ENCODE measurements around the gene DCAF4L1. TPM values are rescaled to one million over a fixed set of nuclear protein-coding genes. Genes with fewer than 3 reads are reported as not detected.

DCAF4L1 gene, protein sequence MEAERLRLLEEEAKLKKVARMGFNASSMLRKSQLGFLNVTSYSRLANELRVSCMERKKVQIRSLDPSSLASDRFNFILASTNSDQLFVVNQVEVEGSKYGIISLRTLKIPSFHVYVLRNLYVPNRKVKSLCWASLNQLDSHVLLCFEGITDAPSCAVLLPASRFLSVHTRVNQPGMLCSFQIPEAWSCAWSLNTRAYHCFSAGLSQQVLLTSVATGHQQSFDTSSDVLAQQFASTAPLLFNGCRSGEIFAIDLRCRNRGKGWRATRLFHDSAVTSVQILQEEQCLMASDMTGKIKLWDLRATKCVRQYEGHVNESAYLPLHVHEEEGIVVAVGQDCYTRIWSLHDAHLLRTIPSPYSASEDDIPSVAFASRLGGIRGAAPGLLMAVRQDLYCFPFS
- total RNA-seq (0.16 TPM), polyA plus RNA-seq (ENCODE audit: insufficient read depth, low read depth, low replicate concordance) (0.28 TPM)
- long read RNA-seq, donor 1: 0 reads
- long read RNA-seq, donor 2: 0 reads
- long read RNA-seq, donor 3: 0 reads
- long read RNA-seq, donor 4: 0 reads
- long read RNA-seq, donor 5: 0 reads
- long read RNA-seq, donor 6: 0 reads
- long read RNA-seq, donor 7: 0 reads
- long read RNA-seq, donor 8: 0 reads
- long read RNA-seq, donor 9: 0 reads
- long read RNA-seq, donor 10: 0 reads

DNA sequence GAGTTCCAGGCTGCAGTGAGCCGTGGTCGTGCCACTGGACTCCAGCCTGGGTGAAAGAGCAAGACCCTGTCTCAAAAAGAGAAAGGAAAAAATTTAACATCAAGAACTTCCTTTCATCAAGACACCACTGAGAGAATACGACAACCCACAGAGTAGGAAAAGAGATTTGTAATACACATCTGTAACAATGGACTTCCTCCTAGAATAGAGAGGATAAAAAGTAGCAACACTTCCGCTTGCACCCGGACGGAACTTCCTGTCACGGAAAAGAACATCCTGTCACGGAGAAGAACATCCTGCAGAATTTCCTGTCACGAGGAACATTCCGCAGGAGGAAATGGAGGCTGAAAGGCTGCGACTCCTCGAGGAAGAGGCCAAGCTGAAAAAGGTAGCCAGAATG, at the start of gene DCAF4L1:
DCAF4L1 (plus strand) TSS at position 301 of the 400 bp plus-strand sequence; CDS start at position 338, 37 bp downstream.
- H3K4me1 ChIP-seq (ENCODE audit: control insufficient read depth in 2 of 3, insufficient read depth in 2 of 3, low read depth in 1 of 3, low read length in 3 of 3): peaks cover 0 to 17% (median 10%) of the 10 kb centered on the region in 3 donors
- H3K27me3 ChIP-seq (ENCODE audit: control insufficient read depth, insufficient read depth, low read length): no peaks in the 10 kb centered on the region
- intact Hi-C loops (cut with DNase I): no loop called here
- no peak within 1 kb of the TSS for H3K9ac ChIP-seq (ENCODE audit: low read length in 3 of 3)
- no peaks in the 10 kb centered on the region for H3K9me3 ChIP-seq (ENCODE audit: control insufficient read depth in 2 of 3, insufficient read depth in 1 of 3, low read length in 3 of 3)
- no peak for DNase-seq
- TF ChIP-seq, protein P1, sequence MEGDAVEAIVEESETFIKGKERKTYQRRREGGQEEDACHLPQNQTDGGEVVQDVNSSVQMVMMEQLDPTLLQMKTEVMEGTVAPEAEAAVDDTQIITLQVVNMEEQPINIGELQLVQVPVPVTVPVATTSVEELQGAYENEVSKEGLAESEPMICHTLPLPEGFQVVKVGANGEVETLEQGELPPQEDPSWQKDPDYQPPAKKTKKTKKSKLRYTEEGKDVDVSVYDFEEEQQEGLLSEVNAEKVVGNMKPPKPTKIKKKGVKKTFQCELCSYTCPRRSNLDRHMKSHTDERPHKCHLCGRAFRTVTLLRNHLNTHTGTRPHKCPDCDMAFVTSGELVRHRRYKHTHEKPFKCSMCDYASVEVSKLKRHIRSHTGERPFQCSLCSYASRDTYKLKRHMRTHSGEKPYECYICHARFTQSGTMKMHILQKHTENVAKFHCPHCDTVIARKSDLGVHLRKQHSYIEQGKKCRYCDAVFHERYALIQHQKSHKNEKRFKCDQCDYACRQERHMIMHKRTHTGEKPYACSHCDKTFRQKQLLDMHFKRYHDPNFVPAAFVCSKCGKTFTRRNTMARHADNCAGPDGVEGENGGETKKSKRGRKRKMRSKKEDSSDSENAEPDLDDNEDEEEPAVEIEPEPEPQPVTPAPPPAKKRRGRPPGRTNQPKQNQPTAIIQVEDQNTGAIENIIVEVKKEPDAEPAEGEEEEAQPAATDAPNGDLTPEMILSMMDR (IDR thresholded peaks at IDR 0.05; ENCODE audit: borderline replicate concordance, extremely low read depth, insufficient read depth): no peak
- H3K36me3 ChIP-seq (ENCODE audit: control insufficient read depth in 2 of 3, insufficient read depth in 3 of 3, low read length in 3 of 3): no peaks in the 10 kb centered on the region
- no peak within 1 kb of the TSS for H3K27ac ChIP-seq (ENCODE audit: low read depth in 2 of 2, low read length in 2 of 2)
- no peak within 1 kb of the TSS for H3K4me3 ChIP-seq (ENCODE audit: low read length in 3 of 3)
- no peak for FAIRE-seq

DNA sequence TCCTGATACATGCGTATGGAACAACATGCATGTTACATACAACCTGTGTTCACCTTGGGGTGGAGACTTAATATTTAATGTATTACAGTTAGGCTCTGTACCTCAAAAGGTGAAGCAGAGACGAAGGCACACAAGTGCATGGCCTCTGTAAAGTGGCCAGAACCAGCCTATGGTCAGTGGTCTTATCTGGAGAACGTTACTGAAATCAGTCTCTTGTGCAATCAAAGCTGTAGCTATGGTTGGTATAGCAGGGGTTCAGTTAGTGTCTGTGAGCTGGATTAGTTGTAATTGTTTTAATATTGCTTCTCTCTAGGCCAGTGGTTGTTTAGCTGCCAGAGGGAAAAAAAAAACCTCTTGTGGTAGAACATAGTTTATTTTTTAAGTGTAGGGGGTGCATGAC, 48.6 kb upstream of the DCAF4L1 start:
- H3K27ac ChIP-seq (ENCODE audit: low read depth in 2 of 2, low read length in 2 of 2): no peak overlapping the region
- no peaks in the 10 kb centered on the region for H3K27me3 ChIP-seq (ENCODE audit: control insufficient read depth, insufficient read depth, low read length)
- TF ChIP-seq, protein P1 (IDR thresholded peaks at IDR 0.05; ENCODE audit: borderline replicate concordance, extremely low read depth, insufficient read depth): no peak
- peaks cover 0 to 9% (median 0%) of the 10 kb centered on the region in 3 donors for H3K4me1 ChIP-seq (ENCODE audit: control insufficient read depth in 2 of 3, insufficient read depth in 2 of 3, low read depth in 1 of 3, low read length in 3 of 3)
- no peaks in the 10 kb centered on the region for H3K9me3 ChIP-seq (ENCODE audit: control insufficient read depth in 2 of 3, insufficient read depth in 1 of 3, low read length in 3 of 3)
- DNase-seq (no peak), FAIRE-seq (no peak)
- no peak overlapping the region for H3K9ac ChIP-seq (ENCODE audit: low read length in 3 of 3)
- intact Hi-C loops (cut with DNase I): no loop called here
- no peaks in the 10 kb centered on the region for H3K36me3 ChIP-seq (ENCODE audit: control insufficient read depth in 2 of 3, insufficient read depth in 3 of 3, low read length in 3 of 3)
- no peak overlapping the region for H3K4me3 ChIP-seq (ENCODE audit: low read length in 3 of 3)

DNA sequence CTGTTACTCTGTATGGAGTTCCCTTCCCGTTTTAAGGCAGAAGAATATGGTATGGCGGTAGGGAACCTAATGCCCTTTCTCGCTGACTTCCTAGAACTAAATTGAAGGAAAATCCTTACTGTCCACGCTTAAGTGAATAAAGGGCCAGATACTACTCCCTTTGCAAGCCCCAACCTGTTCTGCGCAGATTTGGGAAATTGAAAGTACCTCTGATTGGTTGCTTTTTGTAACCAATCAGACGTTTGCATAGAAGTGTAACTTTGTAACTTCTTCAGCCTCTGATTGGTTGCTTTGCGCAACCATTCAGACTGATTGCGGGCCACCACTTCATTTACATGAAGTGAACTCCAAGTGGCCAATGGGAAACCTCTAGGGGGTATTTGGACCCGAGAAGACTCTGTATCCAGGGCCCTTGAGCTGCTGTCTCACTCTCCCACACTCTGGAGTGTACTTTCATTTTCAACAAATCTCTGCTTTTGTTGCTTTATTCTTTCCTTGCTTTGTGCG, 47.5 kb upstream of the DCAF4L1 start:
- DNase-seq: no peak
- intact Hi-C loops (cut with DNase I): no loop called here
- no peak for FAIRE-seq
- H3K27me3 ChIP-seq (ENCODE audit: control insufficient read depth, insufficient read depth, low read length): no peaks in the 10 kb centered on the region
- no peak overlapping the region for H3K9ac ChIP-seq (ENCODE audit: low read length in 3 of 3)
- H3K4me1 ChIP-seq (ENCODE audit: control insufficient read depth in 2 of 3, insufficient read depth in 2 of 3, low read depth in 1 of 3, low read length in 3 of 3): peaks cover 0 to 9% (median 0%) of the 10 kb centered on the region in 3 donors
- TF ChIP-seq, protein P1 (IDR thresholded peaks at IDR 0.05; ENCODE audit: borderline replicate concordance, extremely low read depth, insufficient read depth): no peak
- no peak overlapping the region for H3K27ac ChIP-seq (ENCODE audit: low read depth in 2 of 2, low read length in 2 of 2)
- H3K36me3 ChIP-seq (ENCODE audit: control insufficient read depth in 2 of 3, insufficient read depth in 3 of 3, low read length in 3 of 3): peaks cover 1 to 2% (median 2%) of the 10 kb centered on the region in 3 donors
- H3K4me3 ChIP-seq (ENCODE audit: low read length in 3 of 3): peak overlapping the region in 2 of 3 donors; percentile 95 to 96
- no peaks in the 10 kb centered on the region for H3K9me3 ChIP-seq (ENCODE audit: control insufficient read depth in 2 of 3, insufficient read depth in 1 of 3, low read length in 3 of 3)
